ENCODE data around the gene L3MBTL2.

DNA sequence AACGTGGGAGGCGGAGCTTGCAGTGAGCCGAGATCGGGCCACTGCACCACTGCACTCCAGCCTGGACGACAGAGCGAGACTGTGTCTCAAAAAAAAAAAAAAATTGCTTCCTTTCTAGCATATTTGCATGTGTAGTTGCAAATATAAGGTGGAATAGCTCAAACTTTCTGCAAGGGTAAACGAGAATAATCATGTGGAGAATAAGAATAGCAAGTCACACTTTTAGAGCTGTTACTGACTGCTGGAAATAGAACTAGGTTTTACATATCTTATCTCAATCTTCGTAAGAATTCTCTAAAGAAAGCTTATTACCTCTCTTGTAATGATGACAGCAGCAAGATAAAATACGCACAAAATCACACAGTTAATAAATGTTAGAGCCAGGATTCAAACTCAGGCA lies 1.6 kb downstream of the L3MBTL2 start:
- TF ChIP-seq, protein P1, sequence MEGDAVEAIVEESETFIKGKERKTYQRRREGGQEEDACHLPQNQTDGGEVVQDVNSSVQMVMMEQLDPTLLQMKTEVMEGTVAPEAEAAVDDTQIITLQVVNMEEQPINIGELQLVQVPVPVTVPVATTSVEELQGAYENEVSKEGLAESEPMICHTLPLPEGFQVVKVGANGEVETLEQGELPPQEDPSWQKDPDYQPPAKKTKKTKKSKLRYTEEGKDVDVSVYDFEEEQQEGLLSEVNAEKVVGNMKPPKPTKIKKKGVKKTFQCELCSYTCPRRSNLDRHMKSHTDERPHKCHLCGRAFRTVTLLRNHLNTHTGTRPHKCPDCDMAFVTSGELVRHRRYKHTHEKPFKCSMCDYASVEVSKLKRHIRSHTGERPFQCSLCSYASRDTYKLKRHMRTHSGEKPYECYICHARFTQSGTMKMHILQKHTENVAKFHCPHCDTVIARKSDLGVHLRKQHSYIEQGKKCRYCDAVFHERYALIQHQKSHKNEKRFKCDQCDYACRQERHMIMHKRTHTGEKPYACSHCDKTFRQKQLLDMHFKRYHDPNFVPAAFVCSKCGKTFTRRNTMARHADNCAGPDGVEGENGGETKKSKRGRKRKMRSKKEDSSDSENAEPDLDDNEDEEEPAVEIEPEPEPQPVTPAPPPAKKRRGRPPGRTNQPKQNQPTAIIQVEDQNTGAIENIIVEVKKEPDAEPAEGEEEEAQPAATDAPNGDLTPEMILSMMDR (IDR thresholded peaks at IDR 0.05), result no peak
- TF ChIP-seq POLR2A (IDR thresholded peaks at IDR 0.05), result no peak

Measured in testis (tissue), 2 donors.